Measurements from ENCODE around the gene DGKD.

Gene DGKD

DNA sequence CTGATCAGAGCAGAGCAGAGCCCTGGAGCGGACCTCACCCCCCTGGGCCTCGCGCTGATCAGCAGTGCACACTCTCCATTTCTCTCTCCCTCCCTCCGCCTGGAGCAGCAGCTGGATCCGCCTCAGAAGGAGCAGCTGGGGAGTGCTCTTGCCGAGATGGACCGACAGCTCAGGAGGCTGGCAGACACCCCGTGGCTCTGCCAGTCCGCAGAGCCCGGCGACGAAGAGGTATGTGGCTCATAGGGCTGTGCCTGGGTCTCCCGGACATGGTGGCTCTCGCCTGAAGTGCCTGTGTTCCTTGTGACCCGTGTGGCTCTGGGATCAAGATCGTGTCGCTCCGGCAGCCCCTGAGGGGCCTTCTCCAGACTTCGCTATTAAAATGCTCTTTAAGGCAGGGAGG, 109.8 kb downstream of the DGKD start:
- no peak for DNase-seq

DNA sequence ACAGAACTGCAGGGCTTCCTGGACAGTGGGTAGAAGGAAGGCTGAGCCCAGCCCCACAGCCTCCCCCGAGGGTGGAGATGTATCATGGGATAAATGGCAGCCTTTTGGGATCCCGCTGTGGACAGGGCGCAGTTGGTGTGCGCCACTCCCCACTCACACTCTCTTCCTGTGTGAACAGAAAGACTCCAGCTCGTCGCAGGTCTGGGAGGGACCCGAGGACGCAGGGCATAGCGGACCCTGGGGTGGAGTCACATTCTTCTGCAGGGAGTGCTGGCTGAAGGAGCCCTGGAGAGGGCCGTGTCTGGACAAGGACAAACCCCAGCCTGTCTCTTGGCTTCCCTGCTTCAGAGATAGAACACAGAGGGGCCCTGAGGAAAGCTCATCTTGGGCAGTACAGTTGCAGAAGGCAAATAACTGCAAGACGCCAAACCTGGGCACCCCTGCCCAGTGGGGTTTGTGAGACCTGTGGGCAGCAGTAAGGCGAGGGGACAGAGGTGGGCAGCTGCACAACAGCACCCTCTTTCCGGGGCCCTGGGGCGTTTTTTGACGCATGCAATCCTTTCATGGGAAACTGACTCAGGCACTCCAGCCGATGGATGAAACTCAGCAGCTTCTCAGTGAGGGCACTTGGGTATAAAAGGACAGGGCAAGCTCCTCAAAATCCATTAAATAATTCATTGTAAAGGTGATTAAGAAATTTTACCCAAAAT, 110.4 kb downstream of the DGKD start:
- DNase-seq: no peak

DNA sequence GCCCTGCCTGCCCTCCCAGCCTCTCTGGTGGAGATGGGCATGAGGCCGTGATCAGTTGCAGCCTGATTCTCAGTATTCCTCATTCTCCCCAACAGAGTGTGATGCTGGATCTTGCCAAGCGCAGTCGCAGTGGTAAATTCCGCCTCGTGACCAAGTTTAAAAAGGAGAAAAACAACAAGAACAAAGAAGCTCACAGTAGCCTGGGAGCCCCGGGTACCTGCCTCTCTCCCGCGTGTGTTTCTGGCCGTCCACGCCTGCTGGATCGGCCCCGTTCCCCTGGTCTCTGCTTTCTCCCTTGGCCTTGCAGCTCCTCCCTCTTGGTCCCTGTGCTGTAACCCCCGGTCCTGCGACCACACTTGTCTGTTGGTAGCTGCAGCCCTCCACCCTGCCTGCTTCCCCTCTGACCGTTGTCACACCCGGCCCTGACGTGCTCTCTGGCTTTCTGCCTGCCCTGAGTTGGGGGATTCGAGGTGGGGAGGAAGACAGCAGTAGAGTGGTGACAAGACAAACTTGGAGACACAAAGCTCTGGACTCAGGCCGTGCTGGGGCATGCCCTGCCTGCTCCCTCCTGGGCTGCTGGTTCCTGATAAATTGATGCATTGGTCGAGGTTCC, 112.8 kb downstream of the DGKD start:
- no peak for DNase-seq

DNA sequence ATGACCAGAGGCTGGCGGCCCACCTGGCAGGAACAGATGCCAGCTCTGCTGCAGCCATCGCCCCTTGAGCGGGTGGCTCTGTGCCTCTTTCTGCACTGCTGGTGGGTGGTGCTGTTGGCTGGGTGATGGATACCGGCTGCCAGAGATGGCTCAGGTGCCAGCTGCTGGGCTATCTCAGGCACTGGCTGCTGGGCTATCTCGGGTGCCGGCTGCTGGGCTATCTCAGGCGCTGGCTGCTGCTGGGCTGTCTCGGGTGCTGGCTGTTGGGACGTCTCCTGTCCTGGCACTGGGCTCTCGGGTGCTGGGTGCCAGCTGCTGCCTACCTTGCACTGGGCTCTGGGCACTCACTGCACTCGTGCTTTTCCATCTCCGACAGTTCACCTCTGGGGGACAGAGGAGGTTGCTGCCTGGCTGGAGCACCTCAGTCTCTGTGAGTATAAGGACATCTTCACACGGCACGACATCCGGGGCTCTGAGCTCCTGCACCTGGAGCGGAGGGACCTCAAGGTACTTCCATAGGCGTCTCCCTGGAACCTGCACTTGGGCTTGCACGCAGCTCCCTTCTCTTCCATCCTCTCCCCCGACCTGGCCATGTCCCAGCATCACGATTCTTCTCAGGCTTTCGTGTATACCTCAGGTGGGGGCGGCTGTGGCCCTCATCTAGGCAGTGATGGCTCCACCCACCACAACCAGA, 113.9 kb downstream of the DGKD start:
- no peak for DNase-seq

GRCh38 chr2:233468741-233469110, 114.4 kb downstream of the DGKD start:
- no peak for DNase-seq

DNA sequence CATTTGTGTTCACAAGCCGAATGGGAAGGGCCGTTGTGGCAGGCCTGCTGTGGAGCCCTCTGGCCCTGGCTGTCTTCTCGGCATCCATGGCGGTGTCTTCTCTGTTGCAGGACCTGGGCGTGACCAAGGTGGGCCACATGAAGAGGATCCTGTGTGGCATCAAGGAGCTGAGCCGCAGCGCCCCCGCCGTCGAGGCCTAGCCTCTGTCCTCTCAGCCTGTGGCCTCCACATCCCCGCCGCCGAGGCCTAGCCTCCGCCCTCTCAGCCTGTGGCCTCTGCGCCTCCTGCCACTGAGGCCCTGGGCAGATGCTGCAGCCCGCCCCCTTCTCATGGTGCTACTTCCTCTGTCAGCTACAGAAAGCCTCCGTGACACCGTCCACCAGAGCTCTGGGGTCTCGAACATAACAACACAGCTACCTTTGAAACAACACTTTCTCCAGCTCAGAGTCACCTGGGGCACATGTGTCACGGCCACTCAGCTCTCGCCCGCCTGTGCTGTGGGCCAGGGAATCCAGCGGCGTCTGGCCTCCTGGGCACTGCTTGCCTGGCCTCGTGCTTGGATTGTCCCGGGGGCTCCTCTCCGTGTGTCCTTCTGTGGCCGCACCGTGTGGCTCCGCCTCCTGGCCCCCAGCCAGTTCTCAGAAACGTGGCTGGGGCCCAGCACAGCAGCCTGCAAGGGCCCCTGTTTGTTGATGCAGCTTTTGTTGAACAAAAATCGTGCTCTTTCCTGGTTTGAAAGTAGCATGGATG, 115.1 kb downstream of the DGKD start:
- DNase-seq: no peak

DNA sequence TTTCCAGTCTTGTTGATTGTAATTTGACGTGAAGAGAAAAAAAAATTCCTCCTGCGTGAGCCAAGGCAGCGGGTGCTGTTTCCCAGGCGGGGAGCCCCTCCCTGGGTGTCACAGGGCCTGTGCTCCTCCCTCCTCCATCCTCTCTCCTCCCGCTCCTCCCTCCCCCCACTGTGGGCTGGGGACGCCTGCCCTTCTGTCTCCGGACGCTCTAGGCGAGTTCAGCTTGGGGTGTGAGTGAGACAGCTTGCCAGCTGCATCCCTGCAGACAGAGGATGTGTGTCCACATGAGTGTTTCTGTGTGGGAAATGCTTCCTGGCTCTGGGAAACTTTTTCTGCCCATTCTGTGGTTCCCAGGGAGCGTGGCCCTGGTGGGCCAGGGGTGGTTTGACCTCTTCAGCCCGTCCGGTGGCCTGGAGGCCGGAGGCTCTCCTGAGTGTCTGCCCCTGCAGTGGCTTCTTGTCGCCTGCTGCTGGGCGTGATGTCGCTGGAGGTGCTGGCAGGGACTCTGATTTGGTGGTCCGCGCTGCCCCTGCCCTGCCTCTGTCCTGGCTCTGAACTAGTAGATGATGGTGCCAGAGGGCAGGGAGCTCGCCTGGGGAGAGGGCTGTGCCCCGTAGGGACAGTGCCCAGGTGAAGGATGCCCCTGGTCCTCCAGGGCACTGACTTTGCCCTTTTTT, 115.9 kb downstream of the DGKD start:
- peak; percentile 4 for DNase-seq

GRCh38 chr2:233470839-233471238, 116.5 kb downstream of the DGKD start:
- no peak for DNase-seq

- no peak for DNase-seq
These were observed 117.2 kb downstream of the DGKD start for GRCh38 chr2:233471291-233472035.

- no peak for DNase-seq
These were observed 119.1 kb downstream of the DGKD start for GRCh38 chr2:233473386-233473791.

GRCh38 chr2:233473878-233474277, 119.6 kb downstream of the DGKD start:
- no peak for DNase-seq

DNA sequence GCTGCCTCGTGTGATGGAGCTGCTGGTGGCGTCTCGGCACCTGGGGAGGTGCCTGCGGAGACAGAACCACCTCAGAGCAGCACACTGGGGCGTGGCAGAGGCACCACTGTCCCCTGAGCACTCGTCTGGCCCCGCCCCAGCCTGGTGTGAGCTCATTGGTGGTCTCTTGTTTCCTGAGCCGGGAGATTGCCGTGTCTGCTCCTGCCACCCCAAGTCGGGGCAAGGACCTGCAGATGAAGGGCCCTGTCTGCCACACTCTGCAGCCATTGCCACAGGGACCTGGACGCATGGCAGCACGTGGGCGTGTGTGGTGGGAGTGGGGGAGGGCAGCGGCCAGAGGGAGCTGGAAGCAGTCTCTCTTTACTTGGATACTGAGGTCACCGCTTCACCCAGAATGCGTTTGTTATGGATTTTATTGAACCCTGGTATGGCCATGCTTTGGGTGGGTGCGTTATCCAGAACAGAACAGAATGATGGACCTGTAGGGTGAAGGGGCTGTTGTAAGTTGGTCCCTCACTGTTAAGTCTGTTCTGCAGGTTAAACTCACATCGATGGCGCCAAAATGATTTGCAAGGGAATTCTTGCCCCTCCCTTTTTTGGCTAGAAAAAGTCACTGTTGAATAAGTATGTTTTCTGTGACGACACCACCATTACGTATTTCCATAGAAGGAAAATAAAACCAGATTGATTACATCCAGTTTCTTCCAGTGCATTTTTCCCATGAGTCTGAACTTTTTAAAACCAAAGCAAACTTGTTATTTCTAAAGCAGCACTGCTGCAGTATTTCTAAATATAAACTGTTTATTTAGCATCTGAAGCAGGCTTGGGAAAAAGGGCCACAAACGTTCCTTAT, 120.2 kb downstream of the DGKD start:
- DNase-seq: no peak

- no peak for DNase-seq
These were observed 121.7 kb downstream of the DGKD start for GRCh38 chr2:233476063-233476410.

DNA sequence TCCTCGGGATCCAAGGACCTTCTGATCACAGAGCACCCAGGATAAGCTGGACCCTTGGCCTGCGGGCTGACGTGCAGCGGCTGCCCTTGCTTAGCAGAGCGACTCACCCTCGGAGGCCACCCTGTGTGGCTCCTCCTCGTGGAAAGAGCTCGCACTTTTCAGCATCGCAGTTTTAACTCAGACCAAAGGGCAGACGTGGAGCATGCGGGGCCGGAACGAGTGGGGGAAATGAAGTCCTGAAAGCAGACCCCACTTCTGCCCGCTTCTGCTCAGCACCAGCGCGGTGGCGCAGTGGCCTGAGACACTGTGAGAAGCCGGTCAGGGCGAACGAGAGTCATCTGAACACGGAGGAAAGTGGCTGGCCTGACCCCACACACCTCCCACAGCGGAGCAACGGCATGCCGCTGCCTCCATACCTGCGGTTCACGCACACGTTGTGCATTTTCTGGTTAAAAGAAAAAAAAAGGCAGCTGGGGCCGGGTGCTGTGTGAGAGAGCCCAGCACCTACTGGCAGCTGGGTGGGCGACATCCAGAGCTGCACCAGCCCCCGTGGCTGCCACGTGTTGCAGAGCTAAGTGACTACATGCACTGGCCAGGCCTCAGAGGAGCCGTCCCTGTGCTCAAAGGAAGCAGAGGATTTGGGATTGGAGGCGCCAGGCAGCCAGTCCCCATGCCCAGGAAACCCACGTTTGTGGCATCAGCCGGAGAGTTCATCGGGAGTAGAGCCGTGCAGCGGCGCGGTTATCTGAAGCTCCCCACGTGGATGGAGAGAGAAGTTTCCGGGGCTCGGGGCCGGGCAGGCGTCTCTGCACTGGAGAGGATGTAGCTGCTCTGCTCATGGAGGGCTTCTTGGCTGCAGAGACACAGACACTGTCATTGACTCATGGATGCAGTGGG, 122.6 kb downstream of the DGKD start:
- DNase-seq: no peak

- no peak for DNase-seq
These were observed 123.5 kb downstream of the DGKD start for GRCh38 chr2:233477548-233478433.

DNA sequence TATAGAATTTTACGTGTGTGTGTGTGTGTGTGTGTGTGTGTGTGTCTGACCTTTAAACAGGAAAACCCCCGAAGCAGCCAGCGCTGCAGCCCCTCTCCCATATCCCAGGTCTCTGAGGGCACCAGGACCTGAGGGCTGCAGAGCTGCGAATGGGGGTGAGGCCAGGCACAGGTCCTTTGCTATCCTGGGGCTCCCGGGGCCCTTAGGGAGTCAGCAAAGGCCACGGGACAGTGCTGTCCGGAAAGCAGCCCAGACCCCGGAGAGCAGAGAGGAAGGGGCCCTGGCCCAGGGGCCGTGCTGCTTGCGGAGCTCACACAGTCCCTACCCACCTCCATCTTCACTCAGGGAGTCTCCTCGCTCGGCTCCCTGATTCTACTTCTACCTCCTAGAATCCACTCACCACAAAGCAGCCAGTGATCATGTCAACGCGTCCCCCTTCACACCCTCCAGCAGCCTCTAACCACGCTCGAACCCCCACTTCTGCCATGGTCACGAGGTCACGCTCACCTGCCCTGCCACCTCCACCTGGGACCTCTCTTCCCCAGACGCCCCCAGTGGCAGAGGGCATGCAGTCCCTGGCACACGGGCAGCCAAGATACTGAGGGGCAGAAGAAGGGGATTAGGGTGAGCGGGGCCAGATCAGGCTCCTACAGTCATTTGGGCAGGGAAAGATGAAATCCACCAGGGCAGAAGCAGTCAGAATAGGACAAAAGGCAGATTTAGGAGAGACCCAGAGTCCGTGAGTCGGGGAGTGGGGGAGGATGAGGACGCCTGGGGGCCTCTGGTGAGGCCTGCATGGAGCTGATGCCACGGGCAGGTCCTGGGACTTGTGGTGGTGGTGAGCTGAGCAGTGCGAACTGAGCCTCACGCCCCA, 125.6 kb downstream of the DGKD start:
- DNase-seq: no peak

GRCh38 chr2:233480490-233481202, 126.4 kb downstream of the DGKD start:
- DNase-seq: no peak

Data from fibroblast of skin of abdomen (primary cell).